GM21447 (cell line): Measurements from ENCODE around the gene ELL2.
A peak's percentile ranks its signal among the peaks of the same experiment; 100 is the strongest.
"Not testable (repeated sequence)": the region's sequence is repeated elsewhere in the genome, so short reads cannot be mapped to it uniquely, and the experiment has no call there.

Experiments
- ATAC-seq: cut with Tn5 transposase; IDR thresholded peaks from one replicate; pipeline ENCODE4 v1.9.1; 2021; ENCODE audit not compliant: unreplicated experiment

ELL2 gene

GRCh38 chr5:95931079-95931833, 30.4 kb downstream of the ELL2 start:
- ATAC-seq = no peak

- ATAC-seq = no peak
Observed at GRCh38 chr5:95930141-95930930, 31.3 kb downstream of the ELL2 start.

- no peak for ATAC-seq
Observed at GRCh38 chr5:95928724-95929253, 32.9 kb downstream of the ELL2 start.

- peak; percentile 43 for ATAC-seq
Observed at GRCh38 chr5:95927927-95928723, 33.5 kb downstream of the ELL2 start.

GRCh38 chr5:95927300-95927699, 34.4 kb downstream of the ELL2 start:
- not testable (repeated sequence) for ATAC-seq

GRCh38 chr5:95925939-95926338, 35.7 kb downstream of the ELL2 start:
- ATAC-seq = peak; percentile 54

- no peak for ATAC-seq
Observed at GRCh38 chr5:95925378-95925744, 36.3 kb downstream of the ELL2 start.

- no peak for ATAC-seq
Observed at GRCh38 chr5:95924720-95925377, 36.8 kb downstream of the ELL2 start.

GRCh38 chr5:95923918-95924544, 37.6 kb downstream of the ELL2 start:
- ATAC-seq = peak; percentile 38

- ATAC-seq = no peak
Observed at GRCh38 chr5:95922798-95923197, 38.9 kb downstream of the ELL2 start.

- ATAC-seq = no peak
Observed at GRCh38 chr5:95921501-95921900, 40.1 kb downstream of the ELL2 start.

- no peak for ATAC-seq
Observed at GRCh38 chr5:95920822-95921221, 40.8 kb downstream of the ELL2 start.

GRCh38 chr5:95919658-95920057, 42.0 kb downstream of the ELL2 start:
- no peak for ATAC-seq

- ATAC-seq = no peak
Observed at GRCh38 chr5:95918421-95919006, 43.1 kb downstream of the ELL2 start.

GRCh38 chr5:95917207-95917606, 44.4 kb downstream of the ELL2 start:
- no peak for ATAC-seq

- no peak for ATAC-seq
Observed at GRCh38 chr5:95916687-95917085, 45.0 kb downstream of the ELL2 start.

- peak; percentile 84 for ATAC-seq
Observed at GRCh38 chr5:95915999-95916686, 45.5 kb downstream of the ELL2 start.

- no peak for ATAC-seq
Observed at GRCh38 chr5:95913663-95914062, 48.0 kb downstream of the ELL2 start.

GRCh38 chr5:95912029-95912428, 49.6 kb downstream of the ELL2 start:
- no peak for ATAC-seq
